A673 (cell line): ENCODE measurements around the gene MSN. TPM values are rescaled to one million over a fixed set of nuclear protein-coding genes. Genes with fewer than 3 reads are reported as not detected.

Experiments
- BruUV-seq: library from RNA; stranded (reverse); fragments of 400-500 nt; replicated peaks from 2 replicates; lab custom pipeline; 2021; lab: Mats Ljungman, UMichigan
- CTCF ChIA-PET: fragments of 300-600 bp; sonication (Branson Sonifier 250); formaldehyde crosslinking; loops from one replicate; lab custom pipeline; 2022; ENCODE audit warnings: antibody characterized with exemption; lab: Charles Lee
- POLR2A ChIA-PET: fragments of 300-600 bp; sonication (Branson Sonifier 250); formaldehyde crosslinking; loops from one replicate; lab custom pipeline; 2022; ENCODE audit warnings: antibody characterized with exemption; ENCODE audit not compliant: low non-redundant PET; lab: Charles Lee
- DNase-seq: peaks from one replicate; pipeline ENCODE4 v3.0.0-alpha.2; 2015; ENCODE audit warnings: low spot score
- H3K27ac ChIP-seq: fragments of 200-600 bp; sonication (generic); 2 replicates; pipeline ENCODE4 v1.5.1; 2016; ENCODE audit warnings: mixed run types, low read depth, mild to moderate bottlenecking, mixed read lengths, antibody characterized with exemption, low read length; ENCODE audit not compliant: poor library complexity, severe bottlenecking
- H3K27me3 ChIP-seq: fragments of 200-600 bp; sonication (generic); replicated peaks from 2 replicates; pipeline ENCODE4 v1.6.1; 2017; ENCODE audit warnings: mixed run types, low read depth, mild to moderate bottlenecking, mixed read lengths, antibody characterized with exemption, low read length; ENCODE audit not compliant: insufficient read depth, poor library complexity
- H3K36me3 ChIP-seq: fragments of 200-600 bp; sonication (generic); 2 replicates; pipeline ENCODE4 v1.6.1; 2016; ENCODE audit warnings: mixed run types, mild to moderate bottlenecking, mixed read lengths, antibody characterized with exemption, low read length; ENCODE audit not compliant: insufficient read depth, poor library complexity, severe bottlenecking
- H3K4me1 ChIP-seq: fragments of 200-600 bp; sonication (generic); 2 replicates; pipeline ENCODE4 v1.6.1; 2017; ENCODE audit warnings: mixed run types, mild to moderate bottlenecking, mixed read lengths, antibody characterized with exemption, low read length; ENCODE audit not compliant: insufficient read depth, poor library complexity, severe bottlenecking
- H3K4me3 ChIP-seq: fragments of 200-600 bp; sonication (generic); 2 replicates; pipeline ENCODE4 v1.5.1; 2016; ENCODE audit warnings: low read depth, mixed run types, mild to moderate bottlenecking, mixed read lengths, low read length; ENCODE audit not compliant: poor library complexity, severe bottlenecking
- H3K9me3 ChIP-seq: fragments of 200-600 bp; sonication (generic); 2 replicates; pipeline ENCODE4 v1.6.1; 2016; ENCODE audit warnings: mixed run types, low read depth, mild to moderate bottlenecking, mixed read lengths, antibody characterized with exemption, low read length; ENCODE audit not compliant: poor library complexity, severe bottlenecking
- EZH2 ChIP-seq: fragments of 200-600 bp; sonication (generic); IDR thresholded peaks from 2 replicates; pipeline ENCODE4 v1.6.1; 2017; ENCODE audit warnings: borderline replicate concordance, low read depth, mild to moderate bottlenecking, mixed read lengths, antibody characterized with exemption, low read length; ENCODE audit not compliant: poor library complexity, severe bottlenecking
- intact Hi-C: fragments of 100-400 bp; cut with micrococcal nuclease; formaldehyde crosslinking; loops from one replicate; pipeline ENCODE4 v1.10.0; 2022; ENCODE audit not compliant: unreplicated experiment
- total RNA-seq: library from RNA; stranded (reverse); gene quantifications from 2 replicates; pipeline ENCODE4 v1.2.3, GENCODE V29; 2021
- TF ChIP-seq, protein P1 (sequence below): fragments of 300-800, 200-600 bp; sonication (generic); conservative IDR thresholded peaks from 2 replicates; pipeline ENCODE4 v1.5.1; 2017; ENCODE audit warnings: low read depth, mild to moderate bottlenecking, antibody characterized with exemption, low read length, moderate library complexity, mixed read lengths

Gene MSN
- total RNA-seq, 1 experiment from 2014 or later: 468 TPM

GRCh38 chrX:65741823-65742222 is 74.4 kb downstream of the MSN start:
- no peak for DNase-seq
- Histone ChIP-seq H3K27me3 (no peaks in the 10 kb centered on the region), H3K4me1 (no peaks in the 10 kb centered on the region), H3K9me3 (no peaks in the 10 kb centered on the region), H3K36me3 (peaks cover 42% of the 10 kb centered on the region), H3K4me3 (no peak overlapping the region), H3K27ac (peak overlapping the region; percentile 59)
- intact Hi-C loops: loop anchor here (5.0 kb wide), 1 partner anchor 145 kb away; no protein-coding TSS in a partner anchor
- POLR2A ChIA-PET: no interaction called here
- CTCF ChIA-PET: no interaction called here
- BruUV-seq: no TSS peak
- TF ChIP-seq, protein P1, sequence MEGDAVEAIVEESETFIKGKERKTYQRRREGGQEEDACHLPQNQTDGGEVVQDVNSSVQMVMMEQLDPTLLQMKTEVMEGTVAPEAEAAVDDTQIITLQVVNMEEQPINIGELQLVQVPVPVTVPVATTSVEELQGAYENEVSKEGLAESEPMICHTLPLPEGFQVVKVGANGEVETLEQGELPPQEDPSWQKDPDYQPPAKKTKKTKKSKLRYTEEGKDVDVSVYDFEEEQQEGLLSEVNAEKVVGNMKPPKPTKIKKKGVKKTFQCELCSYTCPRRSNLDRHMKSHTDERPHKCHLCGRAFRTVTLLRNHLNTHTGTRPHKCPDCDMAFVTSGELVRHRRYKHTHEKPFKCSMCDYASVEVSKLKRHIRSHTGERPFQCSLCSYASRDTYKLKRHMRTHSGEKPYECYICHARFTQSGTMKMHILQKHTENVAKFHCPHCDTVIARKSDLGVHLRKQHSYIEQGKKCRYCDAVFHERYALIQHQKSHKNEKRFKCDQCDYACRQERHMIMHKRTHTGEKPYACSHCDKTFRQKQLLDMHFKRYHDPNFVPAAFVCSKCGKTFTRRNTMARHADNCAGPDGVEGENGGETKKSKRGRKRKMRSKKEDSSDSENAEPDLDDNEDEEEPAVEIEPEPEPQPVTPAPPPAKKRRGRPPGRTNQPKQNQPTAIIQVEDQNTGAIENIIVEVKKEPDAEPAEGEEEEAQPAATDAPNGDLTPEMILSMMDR: no peak
- TF ChIP-seq EZH2: no peak

- H3K9me3 ChIP-seq: no peaks in the 10 kb centered on the region
These were observed 77.5 kb downstream of the MSN start for GRCh38 chrX:65744965-65745364.

DNA sequence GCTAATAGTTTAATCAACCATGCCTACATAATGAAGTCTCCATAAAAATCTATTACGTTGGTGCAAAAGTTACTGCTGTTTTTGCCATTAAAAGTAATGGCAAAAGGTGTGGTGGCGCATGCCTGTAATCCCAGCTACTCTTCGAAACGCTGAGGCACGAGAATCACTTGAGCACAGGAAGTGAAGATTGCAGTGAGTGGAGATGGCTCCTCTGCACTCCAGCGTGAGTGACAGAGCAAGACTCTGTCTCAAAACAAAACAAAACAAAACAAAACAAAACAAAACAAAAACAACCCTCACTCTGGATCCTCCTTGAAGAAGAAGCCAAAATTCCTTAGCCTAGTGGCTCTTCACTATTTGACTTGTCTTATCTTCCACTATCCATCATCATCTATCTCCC is 78.0 kb downstream of the MSN start:
- Histone ChIP-seq H3K9me3 (no peaks in the 10 kb centered on the region), H3K27ac (no peak overlapping the region), H3K4me1 (no peaks in the 10 kb centered on the region), H3K27me3 (no peaks in the 10 kb centered on the region), H3K4me3 (no peak overlapping the region), H3K36me3 (peaks cover 10% of the 10 kb centered on the region)
- BruUV-seq: no TSS peak
- POLR2A ChIA-PET: no interaction called here
- no peak for DNase-seq
- intact Hi-C loops: loop anchor here (5.0 kb wide), 1 partner anchor 242 kb away; no protein-coding TSS in a partner anchor
- no peak for TF ChIP-seq EZH2
- TF ChIP-seq, protein P1: no peak
- CTCF ChIA-PET: interaction anchor here (1.9 kb wide), 1 partner anchor 241 kb away, joined by 6 read pairs; no protein-coding TSS in a partner anchor

More at GRCh38 chrX:65744965-65745364, 77.5 kb downstream of the MSN start:
- peaks cover 14% of the 10 kb centered on the region for H3K36me3 ChIP-seq
- no TSS peak for BruUV-seq
- POLR2A ChIA-PET: no interaction called here
- H3K4me3 ChIP-seq: no peak overlapping the region
- CTCF ChIA-PET: interaction anchor here (1.9 kb wide), 1 partner anchor 242 kb away, joined by 6 read pairs; no protein-coding TSS in a partner anchor
- H3K27ac ChIP-seq: no peak overlapping the region
- TF ChIP-seq, protein P1: no peak
- TF ChIP-seq EZH2: no peak
- DNase-seq: no peak
- no peaks in the 10 kb centered on the region for H3K27me3 ChIP-seq
- intact Hi-C loops: loop anchor here (5.0 kb wide), 2 partner anchors 148 to 242 kb away; no protein-coding TSS in a partner anchor
- no peaks in the 10 kb centered on the region for H3K4me1 ChIP-seq
